Gastroesophageal sphincter (tissue), 4 donors: ENCODE measurements around the gene CNOT6L. TPM values are rescaled to one million over a fixed set of nuclear protein-coding genes. Genes with fewer than 3 reads are reported as not detected.

Experiments
- ATAC-seq: fragments of 150-250 bp; one replicate; pipeline ENCODE4 v1.9.1; 2016; ENCODE audit warnings: mild to moderate bottlenecking, moderate library complexity
- H3K27ac ChIP-seq, 4 donors: fragments of 200-600 bp; sonication (generic) in 3 of 4; 1 replicate in 3 of 4; 2 replicates in 1 of 4; pipeline ENCODE4 v1.5.1; 2016 to 2019
- H3K27me3 ChIP-seq: fragments of 200-600 bp; sonication (generic); one replicate; pipeline ENCODE4 v1.5.1; 2019
- H3K36me3 ChIP-seq, 2 donors: fragments of 200-600 bp; sonication (generic); one replicate each; pipeline ENCODE4 v1.5.1; 2019; ENCODE audit warnings: control low read depth in 1 of 2
- H3K4me1 ChIP-seq, 3 donors: fragments of 200-600 bp; sonication (generic); 1 replicate in 2 of 3; 2 replicates in 1 of 3; pipeline ENCODE4 v1.5.1; 2016 to 2019; ENCODE audit warnings: control low read depth in 2 of 3
- H3K4me3 ChIP-seq, 2 donors: fragments of 200-600 bp; sonication (generic); one replicate each; pipeline ENCODE4 v1.5.1; 2019; ENCODE audit warnings: mild to moderate bottlenecking in 1 of 2, moderate library complexity in 1 of 2
- H3K9me3 ChIP-seq, 3 donors: fragments of 200-600 bp; sonication (generic); one replicate each; pipeline ENCODE4 v1.5.1; 2017 to 2019; ENCODE audit warnings: control low read depth in 2 of 3
- CTCF ChIP-seq, 4 experiments: fragments of 200-600 bp in 2 of 4; fragments of 450-650 bp in 2 of 4; sonication (generic) in 1 of 4; IDR thresholded peaks; one replicate each; pipeline ENCODE4 v1.5.1; 2017 to 2019; ENCODE audit warnings: antibody characterized with exemption in 4 of 4, mild to moderate bottlenecking in 2 of 4, moderate library complexity in 2 of 4
- EP300 ChIP-seq: sonication (generic); formaldehyde crosslinking; IDR thresholded peaks from one replicate; pipeline ENCODE4 v1.6.1; 2017; ENCODE audit warnings: antibody characterized with exemption, mild to moderate bottlenecking
- POLR2A ChIP-seq, 2 donors: fragments of 450-650 bp; IDR thresholded peaks; one replicate each; pipeline ENCODE4 v1.6.1; 2017; ENCODE audit warnings: antibody characterized with exemption in 2 of 2, mild to moderate bottlenecking in 2 of 2, moderate library complexity in 1 of 2
- POLR2AphosphoS5 ChIP-seq: sonication (generic); formaldehyde crosslinking; IDR thresholded peaks from one replicate; pipeline ENCODE4 v1.6.1; 2017; ENCODE audit warnings: antibody characterized with exemption
- WGBS, 2 donors: methylation state at CpG; one replicate each; pipeline ENCODE4 v1.1.5; 2018; ENCODE audit warnings: low coverage in 1 of 2; 5-methylcytosine and 5-hydroxymethylcytosine counted together
- total RNA-seq, 4 donors: library from RNA; depleted of rRNA; stranded (reverse); fragments of >200 nt; gene quantifications; one replicate each; pipeline ENCODE4 v1.1.0, GENCODE V29; 2016

CNOT6L gene
- total RNA-seq, 4 donors from 2014 or later = 21.0 to 24.8 (median 22.3) TPM

GRCh38 chr4:77710684-77711083 lies 108.5 kb downstream of the CNOT6L start:
- TF ChIP-seq EP300 = no peak
- TF ChIP-seq CTCF (IDR thresholded peaks at IDR 0.05) = no peak
- no peak for TF ChIP-seq POLR2AphosphoS5
- 88% methylated on average over 1 of the region's 1 CpG; no CpG with 5 or more reads in 1 of the 2 donors for WGBS, 2 donors
- no peak overlapping the region for H3K4me3 ChIP-seq
- no peak for ATAC-seq
- H3K27me3 ChIP-seq = no peaks in the 10 kb centered on the region
- no peaks in the 10 kb centered on the region for H3K4me1 ChIP-seq
- H3K36me3 ChIP-seq = peaks cover 0 to 7% of the 10 kb centered on the region in 2 donors
- H3K9me3 ChIP-seq = no peaks in the 10 kb centered on the region
- H3K27ac ChIP-seq = no peak overlapping the region

GRCh38 chr4:77710059-77710458 lies 109.1 kb downstream of the CNOT6L start:
- no peak for ATAC-seq
- H3K27me3 ChIP-seq = no peaks in the 10 kb centered on the region

GRCh38 chr4:77706717-77707116 lies 112.5 kb downstream of the CNOT6L start:
- ATAC-seq = no peak
- Histone ChIP-seq H3K36me3 (no peaks in the 10 kb centered on the region), H3K4me3 (no peak overlapping the region), H3K27ac (no peak overlapping the region), H3K4me1 (no peaks in the 10 kb centered on the region), H3K27me3 (no peaks in the 10 kb centered on the region), H3K9me3 (no peaks in the 10 kb centered on the region)
- TF ChIP-seq POLR2A (IDR thresholded peaks at IDR 0.05) = no peak
- TF ChIP-seq CTCF (IDR thresholded peaks at IDR 0.05) = no peak
- no peak for TF ChIP-seq POLR2AphosphoS5
- no peak for TF ChIP-seq EP300
- 43 to 52% methylated on average over 3 to 4 of the region's 4 CpGs for WGBS, 2 donors

More at GRCh38 chr4:77710059-77710458, 109.1 kb downstream of the CNOT6L start:
- WGBS, 2 donors = 88% methylated on average over 1 of the region's 1 CpG; no CpG with 5 or more reads in 1 of the 2 donors
- TF ChIP-seq POLR2AphosphoS5 (no peak), CTCF (IDR thresholded peaks at IDR 0.05) (no peak), POLR2A (IDR thresholded peaks at IDR 0.05) (no peak), EP300 (no peak)
- Histone ChIP-seq H3K4me3 (no peak overlapping the region), H3K36me3 (peaks cover 0 to 2% of the 10 kb centered on the region in 2 donors), H3K9me3 (no peaks in the 10 kb centered on the region), H3K27ac (no peak overlapping the region), H3K4me1 (no peaks in the 10 kb centered on the region)

- Histone ChIP-seq H3K9me3 (no peaks in the 10 kb centered on the region), H3K4me3 (no peak overlapping the region), H3K27me3 (no peaks in the 10 kb centered on the region), H3K27ac (no peak overlapping the region), H3K4me1 (peaks cover 0 to 14% (median 3%) of the 10 kb centered on the region in 3 donors), H3K36me3 (no peaks in the 10 kb centered on the region)
- ATAC-seq = no peak
- TF ChIP-seq POLR2A (IDR thresholded peaks at IDR 0.05) = no peak
- TF ChIP-seq CTCF (IDR thresholded peaks at IDR 0.05) = no peak
- no peak for TF ChIP-seq EP300
- TF ChIP-seq POLR2AphosphoS5 = no peak
- WGBS, 2 donors = 61 to 80% methylated on average over 1 of the region's 1 CpG
Observed at GRCh38 chr4:77703666-77704065, 115.5 kb downstream of the CNOT6L start.

GRCh38 chr4:77701121-77701520 lies 118.0 kb downstream of the CNOT6L start:
- H3K36me3 ChIP-seq = no peaks in the 10 kb centered on the region
- H3K27me3 ChIP-seq = no peaks in the 10 kb centered on the region
- H3K4me1 ChIP-seq = peaks cover 0 to 23% (median 3%) of the 10 kb centered on the region in 3 donors
- H3K4me3 ChIP-seq = no peak overlapping the region
- TF ChIP-seq EP300 (no peak), CTCF (IDR thresholded peaks at IDR 0.05) (no peak), POLR2A (IDR thresholded peaks at IDR 0.05) (no peak), POLR2AphosphoS5 (no peak)
- H3K27ac ChIP-seq = no peak overlapping the region
- no peak for ATAC-seq
- 77 to 87% methylated on average over 2 of the region's 2 CpGs for WGBS, 2 donors
- H3K9me3 ChIP-seq = no peaks in the 10 kb centered on the region
